GM12891 (cell line): Measurements from ENCODE around the gene ALPI.

ENCODE experiments used
- DNase-seq: peaks from one replicate; pipeline ENCODE4 v3.0.0; 2011; ENCODE audit warnings: low spot score; ENCODE audit not compliant: insufficient read length
- FAIRE-seq: peaks from 2 replicates; lab custom pipeline; 2011; peaks lifted over from hg19 to GRCh38; lab: Jason Lieb, UNC
- PAX5 ChIP-seq: IDR thresholded peaks from 2 replicates; pipeline ENCODE4 v1.6.1; 2011; ENCODE audit warnings: low read length, moderate library complexity, mild to moderate bottlenecking; ENCODE audit not compliant: insufficient read depth, severe bottlenecking
- POLR2A ChIP-seq: IDR thresholded peaks from 2 replicates; pipeline ENCODE4 v1.6.1; 2011; ENCODE audit warnings: low read depth, low read length, control low read depth
- POLR2AphosphoS5 ChIP-seq: IDR thresholded peaks from 2 replicates; pipeline ENCODE4 v1.6.1; 2011; ENCODE audit warnings: low read depth, low read length, control low read depth
- POU2F2 ChIP-seq: IDR thresholded peaks from 2 replicates; pipeline ENCODE4 v1.6.1; 2011; ENCODE audit warnings: low read depth, mild to moderate bottlenecking, control low read depth, low read length, moderate library complexity
- SPI1 ChIP-seq: IDR thresholded peaks from 2 replicates; pipeline ENCODE4 v1.6.1; 2011; ENCODE audit warnings: low read depth, low read length, control low read depth
- TAF1 ChIP-seq: IDR thresholded peaks from 2 replicates; pipeline ENCODE4 v1.6.1; 2011; ENCODE audit warnings: low read depth, low read length, control low read depth

ALPI gene

DNA sequence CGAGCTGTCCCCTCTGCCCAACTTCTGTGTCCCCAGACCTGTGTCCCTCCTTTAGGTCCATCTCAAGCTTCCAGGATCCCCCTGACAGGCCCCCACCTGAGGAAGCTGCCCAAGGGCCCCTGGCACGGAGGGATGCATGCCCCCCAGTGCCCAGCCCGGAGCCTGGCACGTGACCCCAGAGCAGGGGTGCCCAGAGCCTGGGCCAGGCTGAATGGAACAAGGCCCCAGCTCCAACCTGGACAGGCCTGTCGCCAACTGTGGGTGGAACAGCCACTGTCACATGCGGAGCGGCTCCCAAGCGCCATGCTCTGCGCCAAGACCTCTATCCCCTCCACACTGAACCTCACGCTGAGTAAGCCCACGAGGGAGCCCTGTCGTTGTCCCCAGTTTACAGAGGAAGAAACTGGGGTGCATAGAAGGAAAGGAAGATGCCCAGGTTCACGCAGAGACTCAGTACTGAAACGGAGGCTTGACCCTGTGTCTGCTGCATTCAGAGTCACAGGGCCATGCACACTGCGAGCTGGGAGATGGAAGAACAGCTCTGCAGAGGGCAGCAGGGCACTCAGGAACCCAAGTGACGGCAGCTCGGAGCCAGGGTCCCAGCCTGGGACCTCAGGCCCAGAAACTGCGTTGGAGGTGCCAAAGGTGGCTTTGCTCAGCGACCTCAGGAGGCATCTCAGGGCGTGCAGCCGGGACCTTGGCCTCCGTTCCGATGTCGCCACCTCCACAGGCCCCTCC is 37.2 kb downstream of the ALPI start:
- DNase-seq (no peak), FAIRE-seq (no peak)
- TF ChIP-seq POU2F2 (no peak), PAX5 (no peak), POLR2A (no peak), TAF1 (no peak), POLR2AphosphoS5 (no peak), SPI1 (no peak)

GRCh38 chr2:232493701-232494474 is 37.9 kb downstream of the ALPI start:
- TF ChIP-seq POU2F2 (no peak), POLR2AphosphoS5 (no peak), POLR2A (no peak), TAF1 (no peak), PAX5 (no peak), SPI1 (no peak)
- DNase-seq (no peak), FAIRE-seq (no peak)

GRCh38 chr2:232494542-232494941 is 38.6 kb downstream of the ALPI start:
- TF ChIP-seq TAF1 (no peak), POLR2AphosphoS5 (no peak), POU2F2 (no peak), SPI1 (no peak), POLR2A (no peak), PAX5 (no peak)
- DNase-seq: no peak
- no peak for FAIRE-seq

GRCh38 chr2:232495292-232495691 is 39.3 kb downstream of the ALPI start:
- TF ChIP-seq PAX5: no peak
- TF ChIP-seq POLR2AphosphoS5: no peak
- no peak for TF ChIP-seq POLR2A
- TF ChIP-seq SPI1: no peak
- no peak for TF ChIP-seq TAF1
- TF ChIP-seq POU2F2: no peak
- no peak for DNase-seq
- FAIRE-seq: no peak

DNA sequence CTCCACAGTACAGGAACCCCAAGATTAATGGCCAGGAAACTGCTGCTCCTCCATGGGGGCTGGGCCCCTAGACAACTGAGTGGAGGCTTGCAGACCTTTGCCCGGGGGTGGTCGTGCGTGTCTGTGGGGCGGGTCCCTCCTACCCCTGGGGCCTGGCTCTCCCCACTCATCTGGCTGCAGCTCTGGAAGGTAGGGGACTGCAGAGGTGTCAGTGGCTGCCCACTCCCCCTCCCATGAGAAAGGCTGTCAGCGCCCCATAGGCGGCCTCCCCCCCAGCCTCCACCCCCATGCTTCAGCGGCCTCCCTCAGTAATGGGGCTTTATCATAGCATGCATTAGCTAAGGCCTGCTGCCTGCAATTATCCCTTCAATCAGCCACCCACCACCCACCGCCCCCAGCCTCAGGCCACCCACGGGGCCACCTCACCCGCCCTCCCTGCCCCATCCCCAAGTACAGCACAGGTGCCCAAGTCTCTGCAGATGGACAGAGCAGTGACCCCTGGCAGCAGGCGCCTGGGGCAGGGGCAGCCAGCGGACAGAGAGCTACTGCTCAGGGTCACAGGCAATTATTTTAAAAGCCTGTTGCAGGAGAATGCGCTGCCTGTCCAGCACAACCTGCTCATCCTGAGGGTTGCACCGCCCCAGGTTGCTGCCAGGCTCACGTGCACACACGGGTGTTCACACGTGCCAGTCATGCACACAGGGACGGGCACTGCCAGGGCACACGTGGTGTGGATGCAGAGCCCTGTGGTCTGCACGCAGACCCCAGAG is 40.7 kb downstream of the ALPI start:
- FAIRE-seq (no peak), DNase-seq (no peak)
- TF ChIP-seq POLR2AphosphoS5: no peak

GRCh38 chr2:232497348-232497747 is 41.4 kb downstream of the ALPI start:
- no peak for FAIRE-seq
- TF ChIP-seq SPI1: no peak
- no peak for TF ChIP-seq POLR2AphosphoS5
- no peak for DNase-seq

DNA sequence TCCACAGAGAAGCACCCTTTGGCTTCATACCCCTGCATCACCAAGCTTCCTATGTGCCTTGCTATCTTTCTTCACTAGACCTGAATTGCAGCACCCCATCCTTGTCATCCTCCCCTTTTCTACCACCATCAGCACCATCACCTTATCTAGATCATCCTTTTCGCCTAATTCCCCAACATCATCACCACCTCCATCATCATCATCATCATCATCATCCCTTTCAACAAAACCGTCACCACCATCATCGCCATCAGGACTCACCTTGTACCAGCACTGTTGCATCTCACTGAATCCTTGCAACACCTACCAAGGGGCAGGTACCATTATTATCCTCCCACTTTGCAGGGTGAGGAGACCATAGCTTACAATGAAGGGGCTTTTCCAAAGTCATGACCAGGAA is 42.5 kb downstream of the ALPI start:
- no peak for FAIRE-seq
- TF ChIP-seq POU2F2: no peak
- TF ChIP-seq POLR2AphosphoS5: no peak
- TF ChIP-seq TAF1: no peak
- TF ChIP-seq POLR2A: no peak
- no peak for TF ChIP-seq SPI1
- no peak for TF ChIP-seq PAX5
- DNase-seq: no peak

GRCh38 chr2:232501331-232501771 is 45.4 kb downstream of the ALPI start:
- no peak for DNase-seq
- FAIRE-seq: no peak
- TF ChIP-seq SPI1: no peak
- no peak for TF ChIP-seq TAF1
- no peak for TF ChIP-seq PAX5
- no peak for TF ChIP-seq POLR2AphosphoS5
- TF ChIP-seq POU2F2: no peak
- TF ChIP-seq POLR2A: no peak

DNA sequence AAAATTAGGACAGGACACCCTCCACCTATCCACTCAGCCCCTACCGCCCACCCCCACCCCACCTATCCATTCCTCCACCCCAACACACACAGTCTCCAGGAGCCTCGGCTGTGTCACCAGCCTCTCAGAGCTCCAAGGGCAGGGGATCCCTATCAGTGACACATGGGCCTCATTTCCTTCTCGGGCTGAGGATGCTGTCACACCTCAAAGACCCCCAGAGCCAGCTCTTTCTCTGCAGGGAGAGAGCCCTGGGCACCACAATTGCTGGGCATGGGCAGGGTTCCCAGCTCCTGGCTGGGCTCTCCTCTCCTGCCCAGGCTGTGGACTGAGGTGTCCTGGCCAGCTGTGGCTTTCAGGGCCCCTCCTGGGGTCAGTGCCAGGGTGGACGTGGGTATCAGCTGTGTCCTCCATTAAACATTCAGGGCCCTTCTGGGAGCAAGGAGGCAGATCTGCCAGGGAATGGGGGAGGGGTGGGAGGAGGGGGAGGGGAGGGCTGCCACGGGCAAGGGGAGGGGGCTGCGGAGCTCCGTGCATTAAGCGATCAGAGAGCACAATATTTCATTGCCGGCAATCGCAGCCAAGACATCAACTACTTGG is 45.9 kb downstream of the ALPI start:
- DNase-seq (no peak), FAIRE-seq (no peak)
- TF ChIP-seq PAX5: no peak
- TF ChIP-seq POU2F2: no peak
- TF ChIP-seq POLR2A: no peak
- TF ChIP-seq SPI1: no peak
- TF ChIP-seq TAF1: no peak
- TF ChIP-seq POLR2AphosphoS5: no peak
